ENCODE results near the gene MRPS26.

DNA sequence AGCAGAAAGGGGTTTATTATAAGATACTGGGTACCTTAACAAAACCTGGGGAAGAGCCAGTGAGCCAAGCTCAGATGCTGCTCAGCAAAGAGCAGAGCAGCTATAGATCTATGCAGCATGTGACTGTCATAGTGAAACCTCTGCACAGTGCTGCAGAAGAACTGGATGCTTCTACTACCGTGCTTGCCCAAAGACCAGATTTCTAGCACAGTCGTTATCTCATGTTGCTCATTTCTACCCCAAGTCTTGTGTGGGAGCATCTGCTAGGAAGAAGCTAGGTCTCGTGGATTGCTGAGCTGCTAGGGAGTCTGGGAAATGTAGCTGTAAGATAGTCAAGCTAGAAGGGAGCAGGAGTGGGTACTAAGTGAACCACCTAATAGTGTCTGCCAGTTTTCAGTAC is 34.1 kb upstream of the MRPS26 start:
- TF ChIP-seq, protein P1, sequence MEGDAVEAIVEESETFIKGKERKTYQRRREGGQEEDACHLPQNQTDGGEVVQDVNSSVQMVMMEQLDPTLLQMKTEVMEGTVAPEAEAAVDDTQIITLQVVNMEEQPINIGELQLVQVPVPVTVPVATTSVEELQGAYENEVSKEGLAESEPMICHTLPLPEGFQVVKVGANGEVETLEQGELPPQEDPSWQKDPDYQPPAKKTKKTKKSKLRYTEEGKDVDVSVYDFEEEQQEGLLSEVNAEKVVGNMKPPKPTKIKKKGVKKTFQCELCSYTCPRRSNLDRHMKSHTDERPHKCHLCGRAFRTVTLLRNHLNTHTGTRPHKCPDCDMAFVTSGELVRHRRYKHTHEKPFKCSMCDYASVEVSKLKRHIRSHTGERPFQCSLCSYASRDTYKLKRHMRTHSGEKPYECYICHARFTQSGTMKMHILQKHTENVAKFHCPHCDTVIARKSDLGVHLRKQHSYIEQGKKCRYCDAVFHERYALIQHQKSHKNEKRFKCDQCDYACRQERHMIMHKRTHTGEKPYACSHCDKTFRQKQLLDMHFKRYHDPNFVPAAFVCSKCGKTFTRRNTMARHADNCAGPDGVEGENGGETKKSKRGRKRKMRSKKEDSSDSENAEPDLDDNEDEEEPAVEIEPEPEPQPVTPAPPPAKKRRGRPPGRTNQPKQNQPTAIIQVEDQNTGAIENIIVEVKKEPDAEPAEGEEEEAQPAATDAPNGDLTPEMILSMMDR (IDR thresholded peaks at IDR 0.05) = no peak
- TF ChIP-seq POLR2AphosphoS5 (IDR thresholded peaks at IDR 0.05; ENCODE audit: low read depth, low read length) (no peak), SIN3A (IDR thresholded peaks at IDR 0.05; ENCODE audit: borderline replicate concordance, insufficient read depth, low read depth, low read length) (no peak), TCF7L2 (IDR thresholded peaks at IDR 0.05; ENCODE audit: low read depth, low read length) (no peak)
- TF ChIP-seq, protein P2, sequence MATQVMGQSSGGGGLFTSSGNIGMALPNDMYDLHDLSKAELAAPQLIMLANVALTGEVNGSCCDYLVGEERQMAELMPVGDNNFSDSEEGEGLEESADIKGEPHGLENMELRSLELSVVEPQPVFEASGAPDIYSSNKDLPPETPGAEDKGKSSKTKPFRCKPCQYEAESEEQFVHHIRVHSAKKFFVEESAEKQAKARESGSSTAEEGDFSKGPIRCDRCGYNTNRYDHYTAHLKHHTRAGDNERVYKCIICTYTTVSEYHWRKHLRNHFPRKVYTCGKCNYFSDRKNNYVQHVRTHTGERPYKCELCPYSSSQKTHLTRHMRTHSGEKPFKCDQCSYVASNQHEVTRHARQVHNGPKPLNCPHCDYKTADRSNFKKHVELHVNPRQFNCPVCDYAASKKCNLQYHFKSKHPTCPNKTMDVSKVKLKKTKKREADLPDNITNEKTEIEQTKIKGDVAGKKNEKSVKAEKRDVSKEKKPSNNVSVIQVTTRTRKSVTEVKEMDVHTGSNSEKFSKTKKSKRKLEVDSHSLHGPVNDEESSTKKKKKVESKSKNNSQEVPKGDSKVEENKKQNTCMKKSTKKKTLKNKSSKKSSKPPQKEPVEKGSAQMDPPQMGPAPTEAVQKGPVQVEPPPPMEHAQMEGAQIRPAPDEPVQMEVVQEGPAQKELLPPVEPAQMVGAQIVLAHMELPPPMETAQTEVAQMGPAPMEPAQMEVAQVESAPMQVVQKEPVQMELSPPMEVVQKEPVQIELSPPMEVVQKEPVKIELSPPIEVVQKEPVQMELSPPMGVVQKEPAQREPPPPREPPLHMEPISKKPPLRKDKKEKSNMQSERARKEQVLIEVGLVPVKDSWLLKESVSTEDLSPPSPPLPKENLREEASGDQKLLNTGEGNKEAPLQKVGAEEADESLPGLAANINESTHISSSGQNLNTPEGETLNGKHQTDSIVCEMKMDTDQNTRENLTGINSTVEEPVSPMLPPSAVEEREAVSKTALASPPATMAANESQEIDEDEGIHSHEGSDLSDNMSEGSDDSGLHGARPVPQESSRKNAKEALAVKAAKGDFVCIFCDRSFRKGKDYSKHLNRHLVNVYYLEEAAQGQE (IDR thresholded peaks at IDR 0.05; ENCODE audit: insufficient read depth in 1 of 2, low read depth in 2 of 2, low read length in 1 of 2) = no peak

All from Panc1 (cell line).